ENCODE measurements around the gene OR4F15.

- TF ChIP-seq CTCF (IDR thresholded peaks at IDR 0.05): no peak
- no peak for TF ChIP-seq POLR2A (IDR thresholded peaks at IDR 0.05)
These were observed 16.8 kb downstream of the OR4F15 start for GRCh38 chr15:101828774-101829173.

All from right lobe of liver (tissue), 4 donors.